ENCODE measurements around the gene SULF2. TPM values are rescaled to one million over a fixed set of nuclear protein-coding genes. Genes with fewer than 3 reads are reported as not detected.

Gene SULF2
- total RNA-seq, 1 donor from 2014 or later: 72.9 TPM

DNA sequence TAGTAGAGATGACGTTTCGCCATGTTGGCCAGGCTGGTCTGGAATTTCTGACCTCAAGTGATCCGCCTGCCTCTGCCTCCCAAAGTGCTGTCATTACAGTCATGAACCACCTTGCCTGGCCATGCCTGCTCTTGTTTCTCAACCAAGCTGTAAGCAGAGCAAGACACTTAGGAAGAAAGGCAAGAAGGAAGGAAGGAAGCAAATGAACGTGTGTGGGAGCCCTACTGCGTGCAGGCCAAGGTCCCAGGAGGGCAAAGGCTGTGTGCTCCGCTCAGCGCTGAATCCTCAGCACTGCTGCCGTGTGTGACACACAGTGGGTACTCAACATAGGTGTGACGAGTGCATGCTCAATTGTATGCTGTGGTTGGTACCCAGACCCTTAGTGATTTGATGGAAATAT lies 47.4 kb downstream of the SULF2 start:
- DNase-seq (ENCODE audit: low read depth in 2 of 2): no peak

DNA sequence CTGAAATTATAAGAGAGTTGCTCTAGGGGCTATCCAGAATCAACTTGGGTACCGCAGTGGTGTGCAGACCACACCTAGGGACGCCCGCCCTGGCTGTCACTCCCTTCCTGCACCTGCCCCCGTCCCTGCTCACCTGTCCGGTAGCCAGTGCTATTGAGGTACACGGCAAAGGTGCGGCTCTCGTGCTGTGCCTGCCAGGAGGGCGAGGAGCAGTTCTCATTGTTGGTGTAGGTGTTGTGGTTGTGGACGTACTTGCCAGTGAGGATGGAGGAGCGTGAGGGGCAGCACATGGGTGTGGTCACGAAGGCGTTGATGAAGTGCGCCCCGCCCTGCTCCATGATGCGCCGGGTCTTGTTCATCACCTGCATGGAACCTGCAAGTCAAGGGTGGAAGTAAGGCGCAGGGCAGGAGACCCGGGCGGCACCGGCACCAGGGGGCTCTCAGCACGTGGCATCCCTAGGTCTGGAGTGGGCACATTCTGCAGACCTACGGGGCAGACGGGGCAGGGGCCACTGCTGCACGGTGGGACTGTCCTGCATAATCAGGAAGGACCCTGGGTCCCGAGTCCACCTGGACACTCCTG lies 48.6 kb downstream of the SULF2 start:
- no peak for DNase-seq (ENCODE audit: low read depth in 2 of 2)

DNA sequence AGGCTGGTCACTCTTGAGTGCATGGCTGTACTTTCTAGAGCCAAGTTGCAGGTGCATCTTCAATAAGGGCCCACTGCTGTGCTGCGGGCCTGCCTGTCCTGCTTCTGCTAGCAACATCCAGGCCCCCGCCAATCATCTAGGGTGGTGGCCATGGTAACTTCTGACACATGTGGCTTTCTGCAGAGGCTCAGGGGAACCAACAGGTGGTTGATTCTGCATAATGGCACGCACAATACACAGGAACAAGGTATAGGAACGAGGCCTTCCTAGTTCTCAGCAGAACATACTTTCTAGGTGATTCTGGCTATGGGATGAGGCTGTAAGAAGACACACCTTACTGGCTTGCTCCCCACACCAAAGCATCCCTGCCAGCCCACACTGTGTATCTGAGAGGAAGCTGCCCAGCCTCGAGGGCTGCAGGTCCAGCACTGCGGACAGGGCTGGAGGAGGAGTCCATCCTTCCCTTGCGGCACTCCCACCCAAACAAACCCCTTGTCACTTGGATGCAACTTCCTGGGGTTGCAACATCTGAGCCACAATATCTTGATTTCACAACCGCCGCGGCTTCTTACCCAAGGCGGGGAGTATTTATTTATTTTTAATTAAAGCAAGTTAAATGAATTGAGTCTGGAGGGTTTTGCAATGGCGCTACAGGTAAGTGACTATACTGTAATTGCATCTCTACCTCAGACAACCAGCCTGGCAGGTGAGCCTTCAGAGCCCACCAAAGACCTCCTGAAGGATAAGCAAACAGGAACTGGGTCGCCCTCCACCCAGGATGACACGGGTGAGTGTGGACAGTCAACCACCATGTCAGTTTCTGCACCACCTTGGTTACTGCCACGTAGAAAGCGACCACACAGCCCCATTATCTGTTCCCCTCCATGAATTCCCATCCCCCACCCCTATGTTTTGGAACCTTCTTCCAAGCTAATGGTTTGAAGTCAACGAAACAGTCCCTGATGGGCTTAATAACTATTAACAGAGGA lies 49.6 kb downstream of the SULF2 start:
- no peak for DNase-seq (ENCODE audit: low read depth in 2 of 2)

DNA sequence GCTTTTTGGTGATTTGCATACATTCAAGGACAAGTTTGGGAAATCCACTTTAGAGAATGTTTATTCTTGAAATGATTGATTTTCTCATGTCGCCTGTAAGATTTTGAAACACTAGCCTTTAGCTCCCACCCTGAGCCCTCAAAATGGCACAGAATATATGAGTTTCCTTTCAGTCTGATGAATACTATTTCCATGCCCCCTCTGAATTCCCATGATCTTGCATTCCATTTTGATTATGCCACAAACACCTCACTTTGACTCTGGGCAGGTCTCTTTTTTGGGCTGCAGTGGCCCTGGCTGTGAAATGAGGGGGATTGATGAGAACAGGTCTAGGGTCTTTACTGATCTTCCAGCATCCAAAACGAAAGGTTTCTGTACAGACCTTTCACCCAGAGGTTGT lies 50.4 kb downstream of the SULF2 start:
- no peak for DNase-seq (ENCODE audit: low read depth in 2 of 2)

DNA sequence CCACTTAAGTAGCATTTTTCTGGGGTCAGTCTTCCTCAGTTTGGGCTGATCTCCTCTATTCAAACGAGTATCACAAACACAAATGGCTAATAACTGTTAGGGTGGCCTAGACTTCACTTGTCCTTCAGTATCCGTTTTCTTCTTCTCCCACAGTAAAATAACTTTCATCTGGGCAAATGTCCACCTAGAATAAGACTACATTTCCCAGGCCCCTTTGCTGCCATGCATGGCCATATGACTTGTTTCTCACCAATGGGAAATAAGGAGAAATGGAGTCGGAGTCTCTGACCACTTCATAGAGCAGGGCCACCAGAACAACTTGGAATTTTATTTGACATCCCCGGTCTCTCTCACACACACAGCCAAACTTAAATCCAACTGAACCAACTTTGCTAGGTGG lies 51.4 kb downstream of the SULF2 start:
- no peak for DNase-seq (ENCODE audit: low read depth in 2 of 2)

DNA sequence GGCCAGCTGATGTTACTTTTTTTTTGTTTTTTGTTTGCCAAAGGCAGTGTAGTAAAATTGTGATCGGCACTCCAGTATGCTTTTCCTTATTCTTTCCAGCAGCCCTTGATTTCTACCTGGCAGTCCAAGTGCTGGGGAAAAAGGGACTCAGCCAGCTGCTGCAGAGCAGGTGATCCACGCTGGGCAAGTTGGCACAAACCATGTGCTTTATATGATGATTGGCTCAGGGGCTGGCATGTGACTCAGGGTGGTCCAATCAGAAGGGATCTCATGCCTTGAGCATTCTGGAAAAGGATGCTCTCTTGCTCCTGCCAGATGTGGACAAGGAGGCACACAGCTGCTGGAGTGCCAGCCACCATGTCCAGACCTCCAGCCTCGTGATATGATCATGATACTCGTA lies 54.5 kb downstream of the SULF2 start:
- no peak for DNase-seq (ENCODE audit: low read depth in 2 of 2)

DNA sequence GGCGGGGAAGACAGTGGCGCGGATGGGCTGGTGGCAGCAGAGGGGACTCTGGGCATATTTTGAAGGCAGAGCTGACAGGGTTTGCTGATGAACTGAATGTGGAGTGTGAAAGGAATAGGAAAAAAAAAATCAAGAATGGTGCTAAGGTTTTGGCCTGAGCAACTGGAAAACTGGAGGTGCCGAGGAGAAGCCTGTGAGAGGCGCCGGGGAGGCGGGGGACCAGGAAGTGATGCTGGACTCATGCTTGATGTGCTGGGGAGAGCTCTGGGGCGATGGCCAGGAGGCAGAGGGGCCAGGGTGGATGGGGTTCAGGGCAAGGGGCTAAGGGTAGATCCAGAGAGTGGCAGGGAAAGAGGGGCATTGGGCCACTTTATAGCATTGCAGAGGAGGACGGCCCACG lies 55.8 kb downstream of the SULF2 start:
- DNase-seq (ENCODE audit: low read depth in 2 of 2): no peak

DNA sequence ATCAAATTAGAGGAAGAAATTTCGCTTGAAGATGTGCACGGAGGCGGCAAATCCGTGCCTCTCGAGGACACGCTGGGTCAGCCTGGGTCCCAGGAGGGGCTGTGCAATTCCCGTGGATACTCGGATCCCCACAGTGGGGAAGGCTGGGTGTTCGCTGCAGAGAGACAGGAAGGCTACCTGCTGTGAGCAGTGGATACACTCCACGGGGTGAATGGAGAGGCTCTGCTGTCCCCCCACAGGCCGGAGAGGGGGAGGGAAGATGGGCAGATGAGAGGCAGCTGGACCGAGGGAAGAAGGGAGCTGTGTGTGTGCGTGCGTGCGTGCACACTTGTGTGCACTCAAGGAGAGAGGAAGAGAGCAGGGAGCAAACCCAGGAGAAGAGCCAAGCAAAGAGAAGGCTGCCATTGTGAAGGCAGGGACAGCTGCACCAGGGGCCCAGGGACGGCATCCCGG lies 57.3 kb downstream of the SULF2 start:
- DNase-seq (ENCODE audit: low read depth in 2 of 2): no peak

DNA sequence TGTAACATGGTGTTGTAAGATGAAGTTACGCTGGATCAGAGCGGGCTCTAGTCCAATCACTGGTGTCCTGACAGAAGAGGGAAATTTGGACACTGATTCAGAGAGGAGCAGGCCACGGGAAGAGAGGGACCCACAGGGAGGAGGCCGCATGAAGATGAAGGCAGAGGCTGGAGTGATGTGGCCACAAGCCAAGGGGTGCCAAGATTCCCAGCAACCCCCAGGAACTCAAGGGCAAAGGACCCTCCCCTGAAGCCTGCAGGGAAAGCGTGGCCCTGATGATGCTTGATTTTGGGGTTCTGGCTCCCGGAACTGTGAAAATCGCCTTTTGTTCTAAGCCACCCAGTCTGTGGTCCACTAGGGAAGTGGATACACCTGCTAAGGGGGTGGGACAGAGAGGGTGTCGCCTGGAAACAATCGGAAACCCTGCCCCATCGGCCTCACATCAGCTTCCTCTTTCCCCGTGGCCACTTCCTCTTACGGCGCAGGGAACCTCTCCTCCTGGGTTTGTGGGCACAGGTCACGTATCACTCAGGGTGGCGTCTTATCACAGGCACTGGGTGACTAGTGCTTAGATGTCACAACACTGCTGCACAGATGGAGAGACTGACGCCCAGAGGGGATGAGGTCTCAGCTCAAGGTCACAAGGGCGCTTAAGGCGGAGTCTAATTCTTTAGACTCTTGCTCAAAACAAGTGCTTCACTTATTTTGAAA lies 58.0 kb downstream of the SULF2 start:
- no peak for DNase-seq (ENCODE audit: low read depth in 2 of 2)

DNA sequence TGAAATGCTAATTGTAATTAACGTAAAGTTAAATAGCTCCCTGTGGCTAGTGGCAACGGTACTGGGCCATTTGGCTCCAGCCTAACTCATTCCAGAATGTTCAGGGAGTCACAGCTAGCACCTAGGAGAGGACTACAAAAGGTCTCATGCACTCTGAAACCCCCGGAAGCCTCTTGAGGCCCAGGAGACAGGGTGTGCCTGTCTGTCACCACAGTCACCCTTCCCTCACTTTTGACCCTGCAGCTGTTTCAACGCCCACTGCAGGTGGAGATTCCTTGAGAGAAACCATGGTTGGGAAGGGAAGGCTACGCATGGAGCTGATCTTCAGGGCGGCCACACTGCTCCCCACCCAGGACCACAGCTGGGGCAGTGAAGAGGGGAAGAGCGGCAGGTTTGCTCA lies 58.6 kb downstream of the SULF2 start:
- DNase-seq (ENCODE audit: low read depth in 2 of 2): no peak

DNA sequence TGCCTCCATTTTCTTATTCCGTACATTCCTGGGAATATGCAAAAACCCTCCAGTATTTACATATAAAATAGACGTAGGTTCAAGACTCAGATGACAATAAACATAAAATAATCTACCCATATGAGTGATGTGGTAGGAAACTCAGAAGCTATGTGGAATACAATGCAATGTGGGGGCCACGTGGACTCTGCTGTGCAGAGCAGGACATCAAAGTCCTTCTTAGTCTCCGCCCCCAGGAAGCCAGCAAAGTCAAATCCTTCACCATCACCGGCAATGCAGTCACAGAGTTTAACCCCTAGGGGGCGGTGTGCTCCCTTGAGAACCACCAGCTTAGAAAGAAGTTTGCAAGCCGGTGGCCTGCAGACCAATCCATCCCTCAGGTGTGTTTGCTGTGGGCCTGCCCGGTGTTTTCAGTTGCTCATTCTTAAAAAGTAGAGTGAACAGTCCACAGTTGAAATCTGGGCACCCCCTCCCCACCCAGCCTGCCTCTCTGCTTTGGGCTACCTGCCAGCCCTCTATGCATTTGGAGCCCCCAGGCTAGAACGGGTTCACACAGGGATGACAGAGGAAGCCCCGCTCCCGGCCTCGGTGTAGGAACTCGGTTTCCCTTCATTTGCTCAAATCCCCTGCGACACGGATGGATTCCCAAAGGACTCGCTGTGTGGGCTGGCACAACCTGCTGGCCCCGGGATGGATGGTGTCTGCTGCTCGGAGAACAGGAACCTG lies 59.9 kb downstream of the SULF2 start:
- DNase-seq (ENCODE audit: low read depth in 2 of 2): peak; percentile 83 to 90

DNA sequence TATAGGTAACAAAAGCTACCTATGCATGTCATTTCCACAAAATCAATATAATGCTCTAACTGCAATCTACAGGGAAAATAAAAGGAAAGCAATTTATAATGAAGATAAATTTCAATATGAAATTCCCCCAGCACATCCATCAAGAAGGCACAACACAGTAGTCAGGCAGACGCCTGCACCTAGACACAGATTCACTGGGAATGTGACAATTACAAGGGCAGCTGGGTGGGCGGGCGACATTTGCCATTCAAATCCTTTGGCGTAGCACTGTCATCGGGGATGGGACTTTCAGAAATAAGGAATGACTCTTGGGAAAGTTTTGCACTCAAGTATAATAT lies 60.4 kb downstream of the SULF2 start:
- DNase-seq (ENCODE audit: low read depth in 2 of 2): no peak

DNA sequence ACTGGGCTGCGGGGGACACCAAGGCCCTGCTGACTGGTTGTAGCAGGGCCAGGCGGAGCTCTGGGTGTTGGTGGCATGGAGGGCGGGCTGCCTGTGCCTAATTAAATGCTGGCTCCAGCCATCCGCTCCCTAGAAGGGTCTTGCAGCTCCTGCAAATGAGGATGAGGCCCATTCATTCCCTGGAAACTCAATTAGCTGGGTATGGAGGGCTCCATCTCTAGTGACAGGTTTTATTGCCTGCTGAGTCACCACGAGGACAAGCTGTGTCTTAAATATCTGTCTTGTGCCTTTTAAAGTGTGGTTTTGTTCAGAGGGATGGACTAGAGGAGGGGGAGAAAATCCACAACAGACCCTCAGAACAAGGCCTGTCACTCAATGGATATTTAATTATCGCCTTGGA lies 60.9 kb downstream of the SULF2 start:
- no peak for DNase-seq (ENCODE audit: low read depth in 2 of 2)

DNA sequence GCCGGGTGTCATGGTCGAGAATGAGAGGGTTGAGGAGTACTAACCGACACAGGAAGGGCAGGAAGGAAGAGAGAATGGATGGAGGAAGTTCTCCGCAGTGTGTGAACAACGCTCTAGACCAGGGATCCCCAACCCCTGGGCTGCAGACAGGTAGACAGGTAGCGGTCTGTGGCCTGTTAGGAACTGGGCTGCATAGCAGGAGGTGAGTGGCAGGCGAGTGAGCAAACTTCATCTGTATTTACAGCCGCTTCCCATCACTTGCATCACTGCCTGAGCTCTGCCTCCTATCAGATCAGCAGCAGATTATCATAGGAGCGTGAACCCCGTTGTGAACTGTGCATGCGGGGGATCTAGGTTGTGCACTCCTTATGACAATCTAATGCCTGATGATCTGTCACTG lies 62.0 kb downstream of the SULF2 start:
- DNase-seq (ENCODE audit: low read depth in 2 of 2): no peak

DNA sequence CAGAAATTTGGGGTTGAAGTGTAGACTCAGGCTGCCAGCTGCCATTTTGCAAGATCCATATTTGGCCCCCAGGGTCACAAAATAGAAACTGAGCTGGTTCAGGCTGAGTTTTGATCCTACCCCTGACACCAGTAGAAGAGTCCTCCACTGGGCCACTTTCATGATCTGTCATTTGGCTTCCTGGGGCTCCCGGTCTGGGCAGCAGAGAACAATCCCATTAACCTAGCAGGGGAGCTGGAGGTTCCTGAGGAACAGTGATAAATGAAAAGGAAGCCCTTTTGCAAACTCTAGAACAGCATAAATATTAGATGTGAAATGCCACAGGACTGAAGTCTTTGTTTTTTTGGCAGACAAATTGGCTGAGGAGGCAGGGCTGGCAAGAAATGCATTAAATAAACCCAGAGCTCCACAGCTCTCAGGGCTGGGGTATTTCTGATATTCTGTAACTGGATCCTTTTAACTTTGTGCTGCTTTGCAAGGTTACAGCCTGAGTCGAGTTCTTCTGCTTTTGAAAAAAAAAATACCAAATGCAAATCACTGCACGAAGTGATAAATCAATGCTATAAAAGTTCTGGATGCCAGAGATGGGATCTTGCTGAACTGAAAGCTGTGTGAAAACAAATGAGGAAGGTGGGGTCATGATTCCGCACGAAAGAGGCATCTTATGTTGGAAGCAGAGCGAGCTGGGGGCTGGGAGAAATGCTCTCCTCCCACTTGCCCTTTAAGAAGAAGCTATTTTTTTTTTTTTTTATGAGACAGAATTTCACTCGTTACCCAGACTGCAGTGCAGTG lies 64.4 kb downstream of the SULF2 start:
- peak in 1 of 2 donors; percentile 50 for DNase-seq (ENCODE audit: low read depth in 2 of 2)

DNA sequence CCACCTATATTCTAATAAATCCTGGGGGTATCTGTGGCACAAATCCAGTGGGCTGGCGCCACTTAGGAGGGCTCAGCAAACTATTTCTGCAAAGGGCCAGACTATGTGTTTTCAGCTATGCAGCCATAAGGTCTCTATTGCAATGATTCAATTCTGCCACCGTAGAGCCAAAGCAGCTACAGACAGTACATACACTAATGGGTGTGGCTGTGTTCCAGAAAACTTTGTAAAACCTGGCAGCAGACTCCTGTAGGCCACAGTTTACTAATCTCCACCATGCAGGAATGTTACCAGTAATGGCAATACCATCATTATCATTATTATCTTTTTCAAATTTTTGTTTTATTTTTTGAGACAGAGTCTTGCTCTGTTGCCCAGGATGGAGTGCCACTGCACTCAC lies 65.7 kb downstream of the SULF2 start:
- DNase-seq (ENCODE audit: low read depth in 2 of 2): peak; percentile 49 to 80

DNA sequence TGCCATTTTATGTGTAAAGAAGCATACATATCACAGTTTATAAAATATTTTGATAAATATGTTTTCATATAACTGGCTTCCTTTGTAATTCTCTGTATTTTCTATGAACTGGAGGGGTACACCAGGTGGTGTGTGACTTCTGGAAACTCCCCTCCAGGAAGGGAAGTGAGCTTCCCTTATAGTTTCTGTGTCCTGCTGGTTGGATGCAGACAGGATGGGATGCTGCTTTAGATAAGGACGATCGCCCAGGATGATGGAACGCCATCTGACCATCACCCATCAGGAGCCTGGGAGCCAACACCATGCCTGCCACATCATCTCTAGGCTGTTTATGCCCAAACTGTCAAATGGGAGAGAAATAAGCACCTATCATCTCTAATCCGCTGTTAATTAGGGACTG lies 66.1 kb downstream of the SULF2 start:
- peak; percentile 76 for DNase-seq (ENCODE audit: low read depth in 2 of 2)

DNA sequence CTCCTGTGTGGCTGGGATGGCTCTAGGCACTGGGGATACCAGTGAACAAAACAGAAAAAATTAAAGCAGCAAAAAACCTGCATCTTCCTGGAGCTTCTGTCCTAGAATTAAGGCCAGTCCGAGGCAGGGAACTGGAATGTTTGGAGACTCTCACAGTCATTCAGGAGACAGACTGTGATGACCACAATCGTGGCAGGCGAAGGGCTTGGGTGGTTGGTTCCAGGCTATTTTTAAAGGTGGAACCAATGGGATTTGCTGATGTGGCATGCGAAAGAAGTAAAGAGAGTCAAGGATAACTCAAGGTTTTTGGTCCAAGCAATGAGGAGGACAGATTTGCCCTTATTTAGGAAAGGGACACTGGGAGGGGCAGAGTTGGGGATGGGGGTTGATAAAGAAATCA lies 66.9 kb downstream of the SULF2 start:
- no peak for DNase-seq (ENCODE audit: low read depth in 2 of 2)

DNA sequence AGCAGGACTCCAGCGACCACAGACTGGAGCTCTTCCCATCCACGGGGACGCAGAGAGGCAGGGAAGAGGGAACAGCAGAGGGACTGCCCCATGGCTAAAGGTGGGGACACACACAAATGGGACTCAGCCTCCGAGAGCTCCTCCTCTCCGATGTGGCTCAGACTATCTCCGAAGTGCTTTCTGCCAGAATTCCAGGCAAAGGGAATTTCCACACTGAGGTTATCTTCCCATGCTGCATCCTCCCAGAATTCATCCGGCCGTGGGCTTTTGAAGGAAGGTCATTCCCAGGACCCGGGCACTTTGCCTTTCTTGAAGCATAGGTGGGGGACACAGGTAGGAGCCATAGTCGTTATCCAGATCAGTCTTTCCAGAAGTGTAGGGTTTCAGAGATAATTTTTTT lies 67.9 kb downstream of the SULF2 start:
- DNase-seq (ENCODE audit: low read depth in 2 of 2): peak; percentile 49 to 73

DNA sequence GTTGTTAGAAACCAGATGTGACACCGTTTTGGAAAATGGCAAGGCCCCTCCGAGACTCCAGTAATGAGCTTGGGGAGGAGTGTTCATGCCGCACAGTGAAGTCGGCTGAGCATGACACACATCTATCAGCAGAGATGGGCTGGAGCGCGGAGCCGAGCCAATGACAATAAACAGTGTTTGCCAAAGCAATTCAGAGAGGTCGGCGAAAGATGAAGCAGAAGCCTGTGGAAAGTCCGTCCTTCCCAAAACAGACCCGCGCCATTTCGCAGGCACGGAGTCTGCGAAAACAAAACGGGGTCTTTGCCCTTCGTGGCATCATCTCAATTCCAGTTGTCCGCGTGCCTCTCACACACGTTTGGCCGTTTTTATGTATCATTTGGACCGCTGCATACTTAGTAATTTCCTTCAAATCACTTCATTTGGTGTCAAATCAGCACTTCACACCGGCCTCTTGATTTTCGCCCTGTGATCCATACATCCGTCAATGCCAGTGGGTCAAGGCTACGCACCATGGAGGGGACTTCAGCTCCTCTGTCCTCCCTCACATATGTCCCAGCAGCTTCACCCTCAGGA lies 71.3 kb downstream of the SULF2 start:
- peak; percentile 71 to 74 for DNase-seq (ENCODE audit: low read depth in 2 of 2)

DNA sequence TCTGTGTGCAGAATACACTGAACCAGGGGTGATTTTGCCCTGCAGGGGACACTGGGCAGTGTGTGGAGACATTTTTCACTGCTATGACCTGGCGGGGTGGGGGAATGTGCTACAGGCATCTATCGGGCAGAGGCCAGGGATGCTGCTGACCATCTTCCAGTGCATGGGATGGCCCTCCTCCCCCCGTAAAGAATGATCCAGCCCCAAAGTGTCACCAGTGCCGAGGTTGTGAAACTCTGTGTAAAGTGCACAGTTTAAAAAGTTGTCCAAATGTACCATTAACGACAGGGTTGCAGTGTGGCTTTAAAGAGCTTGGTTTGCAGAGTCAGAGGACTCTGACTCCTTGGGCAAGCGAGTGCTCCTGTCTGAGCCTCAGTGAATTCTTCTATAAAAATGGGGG lies 72.1 kb downstream of the SULF2 start:
- no peak for DNase-seq (ENCODE audit: low read depth in 2 of 2)
